Endometrial microvascular endothelial cells (primary cell): ENCODE data around the gene RPP40. TPM values are rescaled to one million over a fixed set of nuclear protein-coding genes. Genes with fewer than 3 reads are reported as not detected.

ENCODE experiments used
- in situ Hi-C: cut with HindIII; loops from 2 replicates; pipeline ENCODE4 v1.10.0; 2017; ENCODE audit warnings: low sequenced_read_pairs, low pct_unique_long_range_greater_than_20kb; ENCODE audit errors: inconsistent ontology term
- total RNA-seq: library from RNA; depleted of rRNA; stranded (reverse); fragments of >200 nt; gene quantifications from one replicate; pipeline ENCODE4 v1.2.3, GENCODE V29; 2015; ENCODE audit errors: inconsistent ontology term

The RPP40 gene
- total RNA-seq, 1 donor from 2014 or later, result 43.9 TPM

- in situ Hi-C loops, result no loop called here
These were observed 28.9 kb downstream of the RPP40 start for GRCh38 chr6:4974962-4975361.

GRCh38 chr6:4973982-4974745 lies 29.7 kb downstream of the RPP40 start:
- in situ Hi-C loops, result no loop called here

DNA sequence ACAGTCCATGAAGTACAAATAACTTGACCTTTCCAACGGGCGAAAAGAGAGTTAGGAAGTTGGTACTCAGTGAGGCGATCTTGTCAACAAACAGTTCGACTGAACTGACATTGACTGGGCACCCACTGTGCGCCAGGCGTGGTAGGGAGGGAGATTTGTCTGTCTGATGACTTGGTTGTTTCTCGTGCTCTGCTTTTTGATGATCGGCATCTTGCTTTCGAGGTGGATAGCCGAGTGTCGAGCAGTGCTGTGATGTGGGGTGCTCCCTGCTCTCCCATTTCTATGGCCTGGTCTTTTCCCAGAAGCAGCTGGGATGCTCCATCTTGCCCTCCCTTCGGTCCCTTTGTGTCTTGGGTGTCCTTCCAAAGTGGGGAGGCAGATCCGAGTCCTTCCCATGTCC lies 30.4 kb downstream of the RPP40 start:
- in situ Hi-C loops, result no loop called here

DNA sequence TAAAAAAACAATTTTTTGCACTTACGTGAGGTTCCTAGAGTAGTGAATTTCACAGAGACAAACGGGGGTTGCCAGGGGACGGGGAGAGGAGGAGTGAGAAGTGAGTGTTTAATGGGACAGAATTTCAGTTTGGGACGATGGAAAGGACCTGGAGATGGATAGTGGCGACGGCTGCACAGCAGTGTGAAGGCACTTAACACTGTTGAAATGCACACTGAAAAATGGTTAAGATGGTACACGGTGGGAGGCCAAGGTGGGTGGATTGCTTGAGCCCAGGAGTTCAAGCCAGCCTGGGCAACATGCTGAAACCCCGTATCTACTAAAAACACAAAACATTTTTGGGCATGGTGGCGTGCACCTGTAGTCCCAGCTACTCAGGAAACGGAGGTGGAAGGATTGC lies 31.4 kb downstream of the RPP40 start:
- in situ Hi-C loops, result no loop called here

DNA sequence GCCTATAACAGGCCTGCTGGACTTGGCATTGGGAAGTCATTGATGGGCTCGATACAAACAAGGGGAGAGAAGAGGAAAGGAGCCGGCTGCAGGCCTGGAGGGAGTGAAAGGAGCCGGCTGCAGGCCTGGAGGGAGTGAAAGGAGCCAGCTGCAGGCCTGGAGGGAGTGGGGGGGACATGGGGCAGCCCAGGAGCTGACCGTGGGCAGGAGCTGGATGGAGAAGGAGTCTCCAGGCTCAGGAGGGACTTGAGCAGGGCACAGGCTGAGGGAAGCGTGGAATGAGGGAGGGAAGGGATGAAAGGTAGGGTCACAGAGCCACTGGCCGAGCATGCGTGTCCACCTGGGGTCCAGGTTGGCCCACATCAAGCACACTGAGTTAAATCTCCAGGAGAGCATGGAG lies 32.0 kb downstream of the RPP40 start:
- in situ Hi-C loops, result no loop called here

GRCh38 chr6:4970739-4971395 lies 33.0 kb downstream of the RPP40 start:
- in situ Hi-C loops, result no loop called here

DNA sequence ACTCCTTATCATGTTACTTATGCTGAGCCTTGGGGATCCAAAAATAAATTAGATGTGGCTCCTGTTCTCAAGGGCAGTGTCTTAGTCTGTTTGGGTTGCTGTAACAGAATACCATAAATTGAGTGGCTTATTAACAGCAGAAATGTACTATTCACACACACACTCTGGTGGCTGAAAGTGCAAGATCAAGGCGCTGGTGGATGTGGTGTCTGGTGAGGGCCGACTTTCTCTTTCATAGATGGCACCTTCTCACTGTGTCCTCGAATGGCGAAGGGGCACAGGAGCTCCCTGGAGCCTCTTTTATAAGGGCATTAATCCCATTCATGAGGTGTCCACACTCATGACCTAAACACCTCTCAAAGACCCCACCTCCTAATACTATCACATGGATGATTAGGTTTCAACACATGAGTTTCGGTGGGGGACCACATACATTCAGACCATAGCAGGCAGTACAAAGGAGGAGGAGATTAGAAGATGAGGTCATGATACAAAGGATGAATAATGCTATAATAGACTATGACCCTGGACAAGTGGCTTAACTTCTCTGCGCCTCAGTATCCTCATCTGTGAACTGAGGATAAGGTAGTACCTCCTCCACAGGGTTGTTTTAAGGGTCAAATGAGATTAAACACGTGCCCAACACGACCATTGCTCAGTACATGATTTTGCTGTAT lies 34.1 kb downstream of the RPP40 start:
- in situ Hi-C loops, result no loop called here

- in situ Hi-C loops, result no loop called here
These were observed 36.4 kb downstream of the RPP40 start for GRCh38 chr6:4967301-4968030.

DNA sequence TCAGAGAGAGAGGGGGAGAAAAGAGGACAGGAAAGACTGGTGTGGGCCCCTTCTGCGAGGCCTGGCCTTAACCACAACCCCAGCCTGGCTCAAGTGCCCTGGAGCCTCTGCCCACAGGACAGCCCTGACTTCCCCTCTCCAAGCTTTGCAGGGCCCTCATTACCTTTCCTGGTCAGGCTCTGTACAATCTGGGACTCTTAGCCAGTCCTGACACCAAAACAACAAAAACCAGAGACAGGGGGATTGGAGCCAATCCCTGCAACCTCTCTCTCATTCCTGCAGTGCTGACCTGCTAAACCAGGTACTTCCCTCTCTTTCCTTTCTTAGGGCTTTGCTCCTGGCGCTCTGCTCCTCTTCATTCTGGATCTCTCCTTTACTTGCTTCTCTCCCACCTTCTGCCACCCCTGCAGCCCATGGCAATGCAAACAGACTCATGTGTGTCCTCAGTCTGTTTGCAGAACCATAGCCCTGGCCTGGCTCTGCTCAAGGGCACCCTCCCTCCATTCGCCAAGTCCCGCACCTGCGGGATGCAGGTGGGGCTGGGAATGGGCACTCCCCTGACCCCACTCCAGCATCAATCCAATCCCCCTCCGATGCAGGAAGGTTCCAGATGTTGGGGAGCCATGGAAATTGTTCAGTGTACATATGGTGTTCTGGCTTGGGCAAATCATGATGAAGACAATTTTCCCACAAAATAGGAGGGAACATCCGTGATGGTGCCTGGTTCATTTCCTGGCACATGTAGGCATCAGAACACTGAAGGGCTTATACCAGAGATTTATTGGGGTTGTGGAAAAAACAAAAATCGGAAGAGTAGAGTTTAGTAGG lies 38.1 kb downstream of the RPP40 start:
- in situ Hi-C loops, result no loop called here

GRCh38 chr6:4964675-4965561 lies 38.9 kb downstream of the RPP40 start:
- in situ Hi-C loops, result no loop called here

- in situ Hi-C loops, result no loop called here
These were observed 40.9 kb downstream of the RPP40 start for GRCh38 chr6:4962905-4963304.

GRCh38 chr6:4961322-4962168 lies 42.3 kb downstream of the RPP40 start:
- in situ Hi-C loops, result no loop called here

DNA sequence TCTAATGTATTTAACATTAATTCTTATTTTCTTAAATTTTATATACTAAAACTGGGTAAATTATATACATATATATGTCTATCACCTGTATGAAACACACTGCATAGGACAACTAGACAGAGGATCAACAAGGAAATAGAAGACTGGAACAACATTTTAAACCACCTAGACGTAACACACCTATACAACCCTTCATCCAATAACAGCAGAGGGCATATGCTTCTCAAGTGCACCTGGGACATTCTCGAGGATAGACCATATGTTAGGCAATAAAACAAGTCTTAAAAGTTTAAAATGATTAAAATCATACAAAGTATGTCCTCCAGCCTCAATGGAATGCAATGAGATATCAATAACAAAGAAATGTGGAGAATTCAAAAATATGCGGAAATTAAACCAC lies 45.2 kb downstream of the RPP40 start:
- in situ Hi-C loops, result no loop called here

GRCh38 chr6:4957521-4958231 lies 46.2 kb downstream of the RPP40 start:
- in situ Hi-C loops, result no loop called here

- in situ Hi-C loops, result no loop called here
These were observed 47.2 kb downstream of the RPP40 start for GRCh38 chr6:4956625-4957024.

GRCh38 chr6:4953440-4953839 lies 50.4 kb downstream of the RPP40 start:
- in situ Hi-C loops, result no loop called here
